Measurements from ENCODE around the gene ADAM22. TPM values are rescaled to one million over a fixed set of nuclear protein-coding genes. Genes with fewer than 3 reads are reported as not detected.

Gene ADAM22
- total RNA-seq, 1 donor from 2014 or later = 16.7 TPM

DNA sequence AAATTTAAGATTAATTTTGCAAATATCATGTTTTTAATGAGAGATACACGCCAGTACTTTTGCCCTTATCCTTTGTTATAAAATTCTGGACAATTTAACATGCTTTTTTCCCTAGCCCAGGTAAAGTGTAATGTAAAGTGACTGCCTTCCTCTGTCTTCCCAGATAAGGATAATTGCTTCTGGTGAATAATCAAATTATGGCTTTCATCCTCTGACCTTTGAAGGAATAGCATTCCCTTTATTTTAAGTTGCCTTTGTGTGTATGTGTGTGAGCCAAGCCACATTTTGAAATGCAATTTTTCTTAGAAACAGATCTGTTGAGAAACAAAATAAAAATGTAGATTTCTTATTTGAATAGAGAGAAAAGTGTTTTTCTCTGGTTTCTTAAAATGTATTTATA lies 107.5 kb downstream of the ADAM22 start:
- no peak for DNase-seq

DNA sequence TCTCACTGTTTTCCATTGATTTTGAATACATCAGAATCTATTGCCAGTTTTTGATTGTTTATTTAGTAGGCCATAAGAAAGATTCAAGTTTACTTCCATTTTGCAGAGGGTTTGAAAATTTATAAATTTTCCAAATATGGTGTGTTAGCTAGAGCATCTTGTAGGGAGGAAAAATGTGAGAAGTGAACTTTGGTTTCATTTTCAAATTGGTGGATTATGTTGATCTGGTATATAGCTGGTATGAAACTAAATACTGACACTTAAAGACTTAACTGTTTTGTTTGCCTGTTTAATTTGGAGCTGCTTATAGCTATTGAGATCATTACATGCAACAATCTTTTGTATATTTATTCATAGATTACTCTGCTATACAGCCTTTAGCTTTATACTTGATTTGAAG lies 108.1 kb downstream of the ADAM22 start:
- DNase-seq = no peak

GRCh38 chr7:88042803-88043202 lies 108.8 kb downstream of the ADAM22 start:
- DNase-seq = no peak

DNA sequence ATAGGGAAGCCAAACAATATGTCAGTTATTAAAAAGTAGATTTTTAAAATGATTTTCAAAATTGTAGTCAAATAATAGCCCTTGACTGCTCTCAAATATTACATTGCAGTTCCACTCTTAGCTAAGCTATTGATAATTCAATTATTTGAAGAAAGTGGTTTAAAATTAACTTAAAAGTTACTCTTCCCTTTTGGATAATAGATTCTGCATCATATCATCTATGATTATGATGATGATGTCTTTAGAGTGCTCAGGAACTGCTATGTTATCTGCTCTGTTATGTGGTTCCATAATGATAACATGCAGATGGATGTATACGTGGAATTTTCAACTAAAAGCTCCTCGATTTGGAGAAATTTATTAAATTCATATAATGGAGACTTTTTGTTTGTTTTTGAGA lies 110.0 kb downstream of the ADAM22 start:
- no peak for DNase-seq

DNA sequence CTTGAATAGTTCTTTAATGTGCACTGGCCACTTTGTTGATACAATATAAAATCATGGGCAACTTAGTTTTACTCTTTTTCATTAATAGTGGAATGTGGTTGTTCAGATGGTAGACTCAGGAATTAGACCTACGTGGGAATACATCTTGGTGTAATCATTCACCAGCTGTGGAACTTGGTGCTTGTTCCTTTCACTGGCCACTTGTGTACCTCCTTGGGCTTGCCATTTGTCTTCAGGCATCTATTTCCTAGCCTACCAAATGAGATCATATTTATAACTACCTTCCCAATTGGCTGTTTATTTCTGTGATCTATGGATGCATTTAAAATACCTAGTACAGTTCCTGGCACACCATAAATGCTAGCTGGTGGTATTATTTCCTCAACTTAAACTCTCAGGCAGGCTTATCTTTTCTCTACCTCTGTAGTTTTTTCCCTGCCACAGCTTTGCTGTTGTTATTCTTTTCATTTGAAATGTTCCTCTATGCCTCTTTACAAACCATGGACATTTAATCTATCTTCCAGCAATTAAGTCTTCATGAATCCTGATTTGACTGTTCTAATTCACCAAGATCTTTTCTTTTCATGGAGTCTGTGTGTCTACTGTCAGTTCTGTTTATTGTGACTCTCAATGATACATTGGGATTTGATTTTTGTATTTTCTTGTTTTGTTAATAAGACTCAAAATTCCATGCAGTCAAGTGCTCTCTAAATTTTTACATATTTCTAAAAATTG lies 113.0 kb downstream of the ADAM22 start:
- no peak for DNase-seq

DNA sequence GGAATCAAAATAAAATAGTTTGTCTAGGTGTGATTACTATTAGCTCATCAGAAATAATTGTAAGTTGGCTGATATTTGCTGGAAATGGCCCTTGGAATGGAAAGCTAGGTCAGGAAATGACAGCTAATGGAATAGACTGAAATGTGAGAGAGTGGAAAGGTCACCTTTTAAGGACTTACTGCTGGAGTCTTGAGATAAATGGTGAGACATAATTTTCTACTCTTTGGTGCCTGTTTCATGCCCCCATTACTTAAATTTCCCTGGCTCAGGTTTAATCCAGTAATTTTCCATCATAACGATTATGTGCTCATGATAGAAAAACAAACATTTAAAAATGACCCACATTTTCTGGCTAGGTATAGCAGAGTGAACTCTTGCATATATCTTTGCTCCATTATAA lies 123.6 kb downstream of the ADAM22 start:
- DNase-seq = no peak

DNA sequence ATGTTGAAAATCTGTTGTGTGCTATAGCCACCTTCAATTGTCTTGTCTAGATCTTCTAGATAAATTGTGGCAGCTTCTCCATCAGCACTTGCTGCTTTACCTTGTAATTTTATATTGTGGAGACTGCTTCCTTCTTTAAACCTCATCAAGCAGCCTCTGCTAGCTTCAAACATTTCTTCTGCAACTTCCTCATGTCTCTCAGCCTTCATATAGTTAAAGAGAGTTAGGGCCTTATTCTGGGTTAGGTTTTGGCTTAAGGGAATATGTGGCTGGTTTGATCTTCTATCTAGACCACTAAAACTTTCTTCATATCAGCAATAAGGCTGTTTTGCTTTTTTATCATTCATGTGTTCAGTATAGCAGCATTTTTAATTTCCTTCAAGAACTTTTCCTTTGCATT lies 128.2 kb downstream of the ADAM22 start:
- DNase-seq = no peak

- no peak for DNase-seq
These were observed 135.0 kb downstream of the ADAM22 start for GRCh38 chr7:88069093-88069492.

DNA sequence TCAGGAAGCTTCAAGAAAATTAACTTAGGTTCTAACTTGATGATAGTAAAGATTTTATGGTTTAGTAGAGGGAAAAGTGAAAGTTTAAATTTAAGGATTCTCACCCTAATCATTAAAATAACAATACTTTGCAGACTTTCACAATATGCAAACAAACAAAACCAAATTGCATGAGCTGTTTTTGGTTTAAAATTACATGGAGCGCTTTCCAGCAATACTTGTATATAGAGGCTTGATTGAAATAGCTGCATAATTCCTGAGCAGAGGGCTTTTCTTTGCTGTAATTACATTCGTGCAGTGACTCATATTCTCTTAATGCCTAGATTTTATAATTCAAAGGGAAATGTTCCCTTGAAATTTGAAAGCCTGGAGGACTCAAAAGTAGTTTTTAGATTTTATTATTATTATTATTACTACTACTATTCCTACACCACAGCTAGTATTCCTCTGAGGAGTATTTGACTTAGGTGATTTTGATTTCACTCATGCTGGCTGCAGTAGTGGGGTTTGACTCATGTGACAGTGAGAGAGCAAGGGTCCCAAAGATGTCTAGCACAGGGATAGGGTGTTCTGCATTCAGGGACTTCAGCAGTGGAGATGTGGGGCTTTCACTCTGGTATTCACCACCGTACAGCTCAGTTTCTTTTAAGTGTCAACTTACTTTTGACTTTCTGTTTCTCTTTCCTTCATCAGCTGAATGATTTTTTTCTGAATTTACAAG lies 138.1 kb downstream of the ADAM22 start:
- DNase-seq = no peak

- DNase-seq = no peak
These were observed 138.6 kb downstream of the ADAM22 start for GRCh38 chr7:88072715-88073055.

DNA sequence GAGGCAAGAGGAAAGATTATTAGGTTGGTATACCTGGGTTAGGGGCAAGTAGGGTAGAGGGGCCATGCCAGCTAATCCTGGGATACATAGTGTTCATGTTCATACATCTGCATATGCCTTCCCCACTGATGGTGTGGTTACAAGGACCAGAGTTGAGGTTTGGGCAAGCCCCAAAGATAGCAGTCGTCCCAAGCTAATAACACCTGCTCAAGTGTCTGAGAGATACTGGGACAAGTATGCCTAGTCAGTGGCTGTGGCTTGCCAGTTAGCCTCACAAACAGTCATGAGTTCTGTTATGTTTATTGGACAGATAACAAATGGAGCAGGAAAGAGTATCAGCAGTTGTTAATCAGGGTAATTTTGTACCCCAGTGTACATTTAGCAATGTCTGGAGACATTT lies 139.6 kb downstream of the ADAM22 start:
- DNase-seq = no peak

GRCh38 chr7:88075216-88075615 lies 141.2 kb downstream of the ADAM22 start:
- DNase-seq = no peak

- no peak for DNase-seq
These were observed 149.8 kb downstream of the ADAM22 start for GRCh38 chr7:88083883-88084282.

- no peak for DNase-seq
These were observed 155.5 kb downstream of the ADAM22 start for GRCh38 chr7:88089561-88089960.

GRCh38 chr7:88090240-88090639 lies 156.2 kb downstream of the ADAM22 start:
- DNase-seq = no peak

DNA sequence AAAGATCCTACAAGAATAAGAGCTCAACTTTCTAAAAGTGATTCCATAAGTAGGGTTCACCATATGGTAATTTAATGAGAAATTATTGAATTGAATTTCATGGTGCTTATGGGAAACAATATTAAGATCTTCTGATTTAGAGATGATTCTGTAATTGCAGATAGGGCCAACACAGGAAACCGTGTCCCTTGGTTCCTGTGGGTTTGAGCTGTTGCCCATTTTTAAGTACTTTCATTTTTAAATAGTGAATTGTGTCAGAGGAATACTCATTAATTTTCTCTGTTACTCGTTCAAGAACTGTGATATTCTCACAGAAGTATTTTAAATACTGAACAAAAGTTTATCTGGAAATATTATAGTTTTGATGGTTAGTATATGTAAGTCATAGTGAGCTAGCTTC lies 156.6 kb downstream of the ADAM22 start:
- no peak for DNase-seq

DNA sequence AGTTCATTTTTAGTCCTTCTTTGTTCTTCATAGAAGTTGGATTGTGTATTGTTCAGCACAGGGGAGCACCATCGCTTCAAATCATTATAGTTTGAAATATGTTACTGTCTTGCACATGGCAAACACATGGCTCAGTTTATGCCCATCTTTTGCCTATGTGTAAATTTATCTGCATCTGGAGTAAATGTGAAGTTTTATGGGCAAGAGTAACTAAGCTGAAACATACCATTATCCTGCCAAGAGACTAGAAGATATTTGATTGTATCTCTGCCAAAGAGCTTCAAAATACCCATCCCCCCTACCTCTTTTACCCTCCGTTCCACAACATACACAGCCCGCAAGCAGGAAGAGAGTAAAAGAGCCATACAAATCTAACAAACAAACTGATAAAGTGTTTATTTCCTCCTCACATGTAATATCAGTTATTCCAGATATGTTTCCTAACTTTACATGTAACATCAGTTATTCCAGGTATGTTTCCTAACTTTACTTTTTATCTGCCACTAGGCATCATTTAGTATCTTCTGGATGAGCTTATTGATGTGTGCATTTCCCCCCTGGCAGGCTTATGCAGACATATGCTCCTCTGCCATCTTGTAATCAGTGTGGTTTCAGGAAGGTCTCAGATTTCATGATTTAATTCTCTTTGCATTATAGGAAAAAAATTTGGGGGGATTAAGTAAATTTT lies 158.1 kb downstream of the ADAM22 start:
- DNase-seq = no peak

- no peak for DNase-seq
These were observed 158.6 kb downstream of the ADAM22 start for GRCh38 chr7:88092676-88092999.

DNA sequence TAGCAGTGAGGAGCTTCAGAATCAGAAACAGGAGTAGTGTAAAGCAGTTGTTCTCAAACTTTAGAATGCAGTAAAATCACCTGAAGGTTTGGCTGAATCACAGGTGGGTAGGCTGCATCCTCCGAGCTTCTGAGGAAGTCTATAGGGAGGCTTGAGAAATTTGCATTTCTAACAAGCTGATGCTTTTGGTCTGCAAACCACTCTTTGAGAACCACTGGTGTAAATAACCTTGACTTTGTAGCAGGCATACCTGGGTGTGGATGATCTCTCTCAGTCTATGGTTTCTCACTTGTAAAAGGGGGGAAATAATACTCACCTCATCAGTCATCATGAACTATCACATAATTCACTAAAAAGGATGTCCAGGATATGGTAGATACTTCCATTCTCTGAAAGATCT lies 167.7 kb downstream of the ADAM22 start:
- DNase-seq = no peak

DNA sequence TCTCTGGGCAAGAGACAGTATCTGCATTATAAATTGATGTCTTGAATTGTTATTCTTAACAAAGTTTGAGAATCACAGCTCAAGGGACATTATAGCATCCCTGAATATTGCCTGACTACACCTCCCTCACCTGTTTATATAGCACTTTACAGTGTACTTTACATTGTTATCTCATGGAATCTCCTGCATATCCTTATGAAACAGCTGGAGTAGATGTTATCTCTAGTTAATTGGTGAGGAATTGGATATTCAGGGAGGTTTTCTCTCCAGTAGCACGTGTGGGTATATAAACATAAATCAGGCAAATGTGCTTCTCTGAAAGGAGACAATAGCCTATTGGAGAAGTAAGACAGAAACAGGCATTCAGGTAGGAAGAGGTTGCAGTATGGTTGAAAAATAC lies 168.6 kb downstream of the ADAM22 start:
- no peak for DNase-seq

DNA sequence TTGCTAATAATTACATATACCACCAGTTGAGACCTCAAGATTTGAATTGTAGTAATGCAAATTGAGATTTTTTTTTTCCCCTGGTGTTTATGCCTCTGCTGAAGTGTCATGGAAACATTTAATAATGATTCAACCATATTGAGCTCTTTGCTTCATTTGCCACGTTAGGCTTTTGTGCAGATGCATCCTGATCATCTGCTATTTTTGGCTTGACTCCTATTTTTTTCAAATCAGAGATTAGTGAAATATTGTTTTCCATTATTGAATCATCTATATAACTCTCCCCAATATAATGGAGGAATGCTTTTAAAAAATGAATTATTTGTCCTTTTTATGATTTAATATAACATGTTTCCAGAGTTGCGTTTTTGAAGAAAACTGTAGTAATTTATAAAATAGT lies 170.7 kb downstream of the ADAM22 start:
- DNase-seq = peak; percentile 14

DNA sequence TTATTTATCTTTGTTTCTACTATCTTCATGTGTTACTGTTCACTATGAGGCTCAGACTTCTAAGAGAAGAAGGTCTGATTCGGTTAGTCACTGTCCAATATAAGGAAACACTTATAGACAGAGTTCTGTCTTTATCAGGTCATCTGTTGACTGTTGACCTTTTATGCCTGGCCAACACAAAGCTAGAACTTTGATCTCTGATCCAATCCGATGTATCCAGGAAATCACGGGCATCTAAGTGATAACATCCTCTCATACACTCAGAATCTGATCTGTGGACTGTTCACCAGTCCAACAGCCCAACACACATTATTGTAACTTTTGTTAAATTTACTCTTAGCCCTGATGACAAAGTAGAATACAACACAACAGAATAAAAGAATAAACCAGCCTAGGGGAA lies 171.2 kb downstream of the ADAM22 start:
- no peak for DNase-seq

DNA sequence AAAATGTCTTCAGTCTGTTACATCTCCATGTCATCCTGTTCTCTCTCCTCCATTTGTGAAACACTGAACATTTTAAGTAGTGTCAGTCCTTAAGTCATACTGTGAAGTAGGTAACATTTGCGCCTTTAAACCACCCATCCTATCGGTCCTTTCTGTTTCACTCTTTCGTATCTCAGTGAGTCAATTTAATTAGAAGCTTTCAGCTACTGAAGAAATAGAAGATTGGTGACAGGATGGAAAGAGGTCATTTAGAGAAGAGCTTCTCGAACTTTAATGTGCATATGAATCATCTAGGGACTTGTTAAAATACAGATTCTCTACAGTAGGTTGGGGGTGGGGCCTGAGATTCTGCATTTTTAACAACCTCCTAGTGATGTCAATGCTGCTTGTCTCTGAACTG lies 172.4 kb downstream of the ADAM22 start:
- no peak for DNase-seq

DNA sequence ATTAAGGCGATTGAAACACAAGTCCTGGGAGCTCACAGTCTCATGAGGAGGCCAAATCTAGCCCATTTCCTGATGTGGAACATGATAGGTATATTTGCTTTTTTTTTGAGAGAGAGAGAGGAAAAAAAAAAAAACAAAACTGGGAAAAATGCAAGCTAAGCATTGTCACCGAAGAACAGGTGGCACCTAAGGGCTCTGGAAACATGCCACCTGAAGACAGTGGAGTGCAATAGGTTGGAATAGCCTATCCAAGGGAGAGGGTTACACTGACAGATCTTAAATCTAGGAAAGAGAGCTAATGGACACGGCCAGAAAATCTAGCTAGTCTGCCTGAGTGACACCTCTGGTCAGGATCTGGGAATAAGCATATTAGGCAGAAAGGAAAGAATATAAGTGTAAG lies 175.6 kb downstream of the ADAM22 start:
- no peak for DNase-seq

Data from tongue (tissue), 2 donors.